Measurements from ENCODE around the gene ARMC6. TPM values are rescaled to one million over a fixed set of nuclear protein-coding genes. Genes with fewer than 3 reads are reported as not detected.

Gene ARMC6
- polyA plus RNA-seq, 1 donor: 40.9 TPM

DNA sequence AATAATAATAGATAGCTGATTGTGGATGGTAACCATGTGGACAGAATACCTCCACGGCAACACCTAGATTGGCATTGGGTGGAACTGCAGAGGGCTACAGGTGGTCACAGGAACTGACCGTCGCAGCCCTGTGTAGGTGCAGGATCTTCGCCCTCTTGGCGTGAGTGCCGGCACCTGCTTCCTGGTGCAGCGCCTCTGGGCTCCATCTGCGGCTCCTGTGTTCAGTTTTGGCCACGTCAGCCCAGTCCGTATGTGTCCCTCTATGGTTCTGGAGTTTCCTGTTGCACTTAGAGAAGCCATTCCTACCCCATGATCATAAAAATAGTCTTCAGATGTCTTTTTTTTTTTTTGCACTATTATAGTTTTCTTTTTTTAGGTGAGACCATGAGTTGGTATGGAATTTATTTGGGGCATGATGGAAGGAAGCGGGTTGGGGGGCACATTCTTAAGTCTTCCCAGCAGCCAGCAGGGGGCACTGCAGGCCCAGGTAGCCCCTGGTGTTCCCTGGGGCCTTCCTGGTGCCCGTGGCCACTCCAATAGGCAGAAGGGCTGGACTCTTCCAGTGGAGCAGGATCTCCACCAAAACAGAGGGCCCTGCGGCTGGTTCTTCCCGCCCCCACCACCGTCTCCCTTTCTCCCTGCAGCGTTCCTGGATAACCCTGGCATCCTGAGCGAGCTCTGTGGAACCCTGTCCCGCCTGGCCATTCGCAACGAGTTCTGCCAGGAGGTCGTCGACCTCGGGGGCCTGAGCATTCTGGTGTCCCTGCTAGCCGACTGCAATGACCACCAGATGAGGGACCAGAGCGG, 20.3 kb downstream of the ARMC6 start:
- peak; percentile 41 for DNase-seq

DNA sequence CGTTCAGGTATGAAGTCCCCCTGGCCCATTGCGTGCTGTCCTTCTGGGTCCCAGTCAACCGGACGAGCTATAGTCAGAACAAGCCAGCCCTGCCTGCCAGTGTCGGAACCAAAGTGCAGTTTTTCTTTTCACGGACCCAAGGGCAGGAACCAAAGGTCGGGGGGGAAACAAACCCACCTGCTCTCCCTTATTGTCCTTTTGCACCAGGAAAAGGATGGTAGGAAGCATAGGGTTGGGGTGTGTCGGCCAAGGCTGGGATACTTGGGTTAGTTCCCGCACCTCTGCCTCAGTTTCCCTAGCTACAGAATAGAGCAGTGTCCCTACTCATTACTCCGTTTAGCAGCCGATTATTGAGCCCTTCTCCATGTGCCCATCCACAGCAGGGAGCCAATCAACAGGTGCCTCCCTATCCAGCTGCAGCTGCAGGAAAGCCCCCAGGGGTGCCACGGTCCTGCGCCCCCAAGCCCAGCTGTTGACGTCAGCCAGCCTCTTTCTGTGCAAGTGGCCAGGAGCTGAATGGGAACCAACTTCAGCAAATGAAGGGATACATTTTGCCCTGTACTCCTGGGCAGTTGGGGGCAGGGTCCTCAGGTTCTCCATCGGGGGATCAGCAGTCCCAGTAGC, 21.0 kb downstream of the ARMC6 start:
- no peak for DNase-seq

DNA sequence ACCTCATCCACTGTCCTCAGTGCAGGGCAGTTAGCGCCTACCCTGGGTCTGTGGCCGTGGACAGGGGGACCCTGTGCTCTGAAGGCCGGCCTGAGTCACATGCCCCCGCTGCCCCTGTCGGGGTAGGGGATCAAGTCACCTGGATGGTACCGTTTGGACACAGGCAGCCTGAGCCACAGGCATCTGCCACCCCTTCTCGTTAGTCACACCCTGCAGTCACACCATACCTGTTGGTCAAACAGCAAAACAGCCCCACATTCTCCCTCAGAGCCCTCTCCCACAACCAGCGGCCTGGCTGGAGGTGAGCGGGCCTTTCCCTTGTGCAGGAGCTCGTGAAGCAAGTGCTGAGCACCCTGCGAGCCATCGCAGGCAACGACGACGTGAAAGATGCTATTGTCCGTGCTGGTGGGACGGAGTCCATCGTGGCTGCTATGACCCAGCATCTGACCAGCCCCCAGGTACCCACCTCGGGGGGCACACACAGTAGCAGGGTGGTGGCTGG, 21.6 kb downstream of the ARMC6 start:
- DNase-seq: no peak

- no peak for DNase-seq
These were observed 22.3 kb downstream of the ARMC6 start for GRCh38 chr19:19055701-19056100.

GRCh38 chr19:19056636-19057275, 23.4 kb downstream of the ARMC6 start:
- DNase-seq: no peak

DNA sequence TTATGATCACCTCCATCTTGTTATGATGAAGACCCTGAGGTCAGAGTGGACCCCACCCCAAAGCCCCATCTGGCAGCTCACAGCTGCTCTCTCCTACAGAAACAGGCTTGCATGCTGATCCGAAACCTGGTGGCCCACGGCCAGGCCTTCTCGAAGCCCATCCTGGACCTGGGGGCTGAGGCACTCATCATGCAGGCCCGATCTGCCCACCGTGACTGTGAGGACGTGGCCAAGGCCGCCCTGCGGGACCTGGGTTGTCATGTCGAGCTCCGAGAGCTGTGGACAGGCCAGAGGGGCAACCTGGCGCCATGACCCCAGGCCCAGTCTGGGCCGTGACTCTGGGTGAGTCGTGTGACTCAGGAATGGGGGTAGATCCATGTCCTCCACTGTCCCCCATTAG, 23.9 kb downstream of the ARMC6 start:
- no peak for DNase-seq

- DNase-seq: no peak
These were observed 24.3 kb downstream of the ARMC6 start for GRCh38 chr19:19057720-19058119.

GRCh38 chr19:19059018-19059836, 25.8 kb downstream of the ARMC6 start:
- DNase-seq: no peak

DNA sequence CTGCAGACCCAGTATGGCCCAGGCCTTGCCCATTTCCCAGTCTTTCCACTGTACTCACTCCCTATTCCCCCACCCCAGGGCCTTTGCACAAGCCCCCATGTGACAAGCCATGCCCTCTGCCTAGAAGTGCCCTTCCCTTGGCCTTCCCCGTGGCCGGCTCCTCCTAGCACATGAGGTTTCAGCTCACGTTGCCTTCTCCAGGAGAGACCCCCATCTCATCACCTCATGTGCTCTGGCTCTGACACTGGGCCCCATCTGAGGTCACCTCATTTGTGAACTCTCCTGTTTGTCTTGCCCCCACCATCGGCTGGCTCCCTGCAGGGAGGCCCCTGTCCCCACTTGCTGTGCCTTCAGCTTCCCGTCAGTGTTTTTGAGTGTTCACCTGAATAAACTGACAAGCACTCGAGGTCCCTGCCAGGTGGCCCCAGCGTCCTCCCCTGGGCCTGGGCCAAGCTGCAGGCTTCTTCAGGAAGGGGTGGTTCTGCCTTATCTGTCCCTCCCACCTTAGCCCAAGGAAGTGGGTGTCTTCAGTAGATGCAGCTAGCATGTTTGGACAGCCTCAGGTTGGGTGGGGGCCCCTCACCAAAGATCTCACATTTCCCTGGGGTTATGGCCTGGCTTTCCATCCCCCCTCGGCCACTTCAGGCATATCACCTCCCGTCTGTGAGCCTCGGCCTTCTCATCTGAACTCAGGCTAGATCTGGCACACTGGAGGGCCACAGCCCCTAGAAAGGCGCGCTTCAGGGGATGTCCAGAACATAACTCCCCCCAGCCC, 26.6 kb downstream of the ARMC6 start:
- DNase-seq: no peak

DNA sequence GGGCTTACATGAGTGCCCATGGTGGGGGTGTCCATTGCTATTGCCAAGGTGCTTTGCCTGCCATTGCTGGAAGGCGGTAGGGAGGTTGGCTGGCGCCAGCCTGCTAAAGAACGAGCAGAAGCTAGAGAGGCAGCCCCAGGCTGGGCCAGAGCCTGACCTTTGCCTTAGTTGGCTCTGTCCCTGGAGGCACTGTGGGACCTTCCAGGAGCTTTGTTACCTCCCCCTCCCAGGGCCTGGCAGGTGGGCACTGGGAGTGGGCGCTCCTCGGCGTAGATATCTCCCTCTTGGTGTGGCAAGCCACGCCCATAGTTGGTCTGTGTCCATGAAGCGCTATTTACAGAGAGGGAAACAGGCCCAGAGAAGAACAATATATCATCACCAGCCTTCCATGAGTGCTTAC, 28.1 kb downstream of the ARMC6 start:
- DNase-seq: no peak

DNA sequence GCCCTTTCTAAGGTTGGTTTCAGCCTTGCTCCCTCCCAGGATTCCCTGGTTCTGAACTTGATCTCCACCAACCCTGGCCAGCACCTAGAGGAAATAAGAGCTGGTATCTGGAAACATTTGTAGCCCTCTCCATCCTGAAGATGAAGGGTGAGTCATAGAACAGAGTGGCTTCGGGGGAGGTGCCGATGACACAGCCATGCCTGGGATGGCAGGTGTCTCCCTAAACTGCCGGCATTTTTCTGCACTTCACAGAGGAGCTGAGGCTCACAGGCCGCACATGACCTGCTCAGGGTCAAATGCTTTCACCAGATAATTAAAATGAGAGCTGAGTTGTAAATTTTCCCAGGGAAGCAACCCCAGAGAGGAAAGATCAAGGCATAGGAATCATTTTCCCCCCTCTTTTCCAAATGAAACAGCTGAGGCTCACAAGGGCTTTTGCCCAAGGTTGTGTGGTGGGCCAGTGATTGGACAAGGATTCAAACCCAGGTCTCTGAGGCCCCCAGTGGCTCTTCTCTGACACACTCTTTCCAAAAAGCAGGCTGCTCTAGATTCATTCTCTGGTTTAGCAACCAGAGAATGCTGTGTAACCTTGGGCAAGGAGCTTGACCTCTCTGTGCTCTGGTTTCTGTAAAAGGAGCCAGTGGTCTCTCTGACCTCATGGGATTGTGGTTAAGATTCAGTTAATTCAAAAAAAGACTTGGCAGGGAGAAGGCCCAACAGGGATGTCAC, 29.2 kb downstream of the ARMC6 start:
- peak; percentile 31 for DNase-seq

- peak; percentile 100 for DNase-seq
These were observed 30.0 kb downstream of the ARMC6 start, which contains the start of gene SLC25A42 for GRCh38 chr19:19063183-19064097. Gene SLC25A42, plus strand, starts transcription at chr19:19063994. Its CDS starts 32,131 bp downstream, at chr19:19096125.

DNA sequence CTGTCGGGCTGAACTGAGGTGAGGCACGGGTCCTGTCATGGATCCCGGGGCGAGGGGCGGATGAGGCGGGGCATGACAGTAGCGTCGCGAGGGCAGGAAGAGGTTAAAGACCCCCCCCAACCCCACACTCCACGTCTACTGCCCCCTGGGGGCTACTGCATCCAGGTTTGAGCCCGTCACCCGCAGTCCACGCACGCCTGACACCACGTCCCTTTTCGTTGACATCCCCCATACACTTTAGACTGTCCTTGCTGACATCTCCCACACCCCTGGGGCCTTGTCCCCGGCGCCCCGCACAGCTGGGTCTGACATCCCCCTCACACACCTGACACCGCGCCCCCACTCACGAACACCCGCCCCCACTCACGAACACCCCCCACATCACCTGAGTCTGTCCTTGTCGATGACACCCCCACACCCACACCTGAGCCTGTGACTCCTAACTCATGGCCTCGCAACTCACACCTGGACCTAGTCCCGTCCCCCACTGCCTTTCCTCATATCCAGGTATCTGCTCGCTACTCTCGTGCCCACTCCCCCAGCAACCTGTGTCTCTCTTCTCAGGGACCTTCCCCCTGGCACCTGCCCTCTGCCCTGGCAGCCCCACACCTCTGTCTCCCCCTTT, 30.8 kb downstream of the ARMC6 start:
- peak; percentile 36 for DNase-seq

GRCh38 chr19:19064811-19065745, 31.7 kb downstream of the ARMC6 start:
- no peak for DNase-seq

GRCh38 chr19:19067276-19068072, 34.1 kb downstream of the ARMC6 start:
- DNase-seq: no peak
